Right renal pelvis (tissue), 4 donors: ENCODE data around the gene PRDX5. TPM values are rescaled to one million over a fixed set of nuclear protein-coding genes. Genes with fewer than 3 reads are reported as not detected.

Experiments used
- DNase-seq, 4 donors: peaks; one replicate each; pipeline ENCODE4 v3.0.0-alpha.2; 2013; ENCODE audit warnings: low read depth in 4 of 4, low spot score in 3 of 4, missing footprints in 1 of 4
- polyA plus RNA-seq, 4 donors: library from polyadenylated mRNA; unstranded; fragments of 120-200 nt; gene quantifications; one replicate each; pipeline ENCODE4 v1.2.1, GENCODE V29; 2013; ENCODE audit not compliant: insufficient read length in 4 of 4

PRDX5 gene
- polyA plus RNA-seq, 4 donors: 183 to 250 (median 192) TPM

DNA sequence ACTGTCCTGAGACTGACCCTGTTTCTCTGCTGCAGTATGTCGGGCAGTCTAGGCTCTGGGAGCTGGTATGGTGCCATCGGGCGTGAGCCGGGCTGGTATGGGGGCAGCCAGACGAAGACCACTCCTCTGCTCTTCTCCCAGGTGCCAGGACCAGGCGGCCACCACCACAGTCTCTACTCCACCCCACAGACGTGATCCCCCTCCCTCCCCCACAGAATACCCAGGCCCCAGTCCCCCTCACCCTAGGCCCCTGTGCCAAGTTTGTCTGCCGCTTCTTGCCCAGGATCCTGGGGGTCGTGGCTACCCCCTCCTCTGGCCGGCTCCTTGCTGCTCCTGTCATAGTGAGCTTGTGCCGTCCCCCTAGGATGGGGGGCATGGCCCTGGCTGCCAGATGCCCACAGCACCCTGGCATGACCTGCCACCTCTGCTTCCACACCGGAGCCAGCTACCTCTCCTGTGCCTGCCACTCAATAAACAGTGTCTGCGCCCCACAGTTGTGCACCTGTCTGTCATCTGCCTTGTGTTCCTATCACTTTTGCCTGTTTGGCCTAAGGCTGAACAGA lies 28.8 kb upstream of the PRDX5 start:
- no peak for DNase-seq

DNA sequence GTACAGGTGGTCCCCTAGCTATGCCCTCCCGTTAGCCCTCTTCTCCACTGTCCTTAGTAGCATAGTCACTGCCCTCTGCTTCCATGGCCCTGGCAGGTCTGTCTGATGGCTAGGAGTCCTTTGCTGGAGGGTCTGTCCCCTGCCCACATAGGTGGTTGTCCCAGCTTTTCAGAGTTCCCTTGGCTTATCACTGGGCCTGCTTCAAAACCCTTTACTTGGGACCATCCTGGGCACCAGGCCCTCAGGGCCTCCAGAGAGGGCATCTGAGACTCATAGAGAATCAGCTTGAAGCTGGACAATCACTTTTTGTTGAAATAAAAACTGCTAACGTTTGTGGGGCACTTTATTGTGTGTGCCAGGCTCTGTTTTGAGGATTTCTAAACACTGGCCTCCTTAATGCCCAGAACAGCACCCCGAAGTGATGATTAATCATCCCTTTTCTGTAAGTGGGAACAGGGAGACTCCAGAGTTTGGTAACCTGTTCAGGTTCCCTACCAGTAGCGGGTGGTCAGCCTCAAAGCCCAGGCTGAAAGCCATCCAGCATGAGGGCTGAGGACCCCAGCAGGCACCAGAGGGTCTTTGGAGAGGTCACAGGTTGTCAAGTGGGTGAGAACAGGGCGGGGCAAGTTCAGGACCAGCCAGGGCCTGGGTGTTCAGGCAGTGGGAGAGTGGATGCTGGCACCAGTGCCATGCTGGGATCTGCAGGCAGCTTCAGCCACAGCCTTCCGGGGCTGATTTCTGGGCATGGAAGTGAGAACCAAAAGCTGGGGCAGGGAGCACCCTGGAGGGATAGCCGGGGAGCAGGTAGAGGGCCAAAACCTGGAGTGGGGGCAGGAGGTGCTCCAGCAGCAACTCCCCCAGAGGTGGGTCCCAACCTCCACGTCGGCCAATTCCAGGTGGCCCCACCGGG lies 27.3 kb upstream of the PRDX5 start:
- no peak for DNase-seq

GRCh38 chr11:64291262-64291751 lies 26.6 kb upstream of the PRDX5 start, which contains the start of gene KCNK4:
TSS of gene KCNK4 (plus strand) at chr11:64291302. CDS start at chr11:64293019, 1,717 bp downstream.
- DNase-seq: no peak

DNA sequence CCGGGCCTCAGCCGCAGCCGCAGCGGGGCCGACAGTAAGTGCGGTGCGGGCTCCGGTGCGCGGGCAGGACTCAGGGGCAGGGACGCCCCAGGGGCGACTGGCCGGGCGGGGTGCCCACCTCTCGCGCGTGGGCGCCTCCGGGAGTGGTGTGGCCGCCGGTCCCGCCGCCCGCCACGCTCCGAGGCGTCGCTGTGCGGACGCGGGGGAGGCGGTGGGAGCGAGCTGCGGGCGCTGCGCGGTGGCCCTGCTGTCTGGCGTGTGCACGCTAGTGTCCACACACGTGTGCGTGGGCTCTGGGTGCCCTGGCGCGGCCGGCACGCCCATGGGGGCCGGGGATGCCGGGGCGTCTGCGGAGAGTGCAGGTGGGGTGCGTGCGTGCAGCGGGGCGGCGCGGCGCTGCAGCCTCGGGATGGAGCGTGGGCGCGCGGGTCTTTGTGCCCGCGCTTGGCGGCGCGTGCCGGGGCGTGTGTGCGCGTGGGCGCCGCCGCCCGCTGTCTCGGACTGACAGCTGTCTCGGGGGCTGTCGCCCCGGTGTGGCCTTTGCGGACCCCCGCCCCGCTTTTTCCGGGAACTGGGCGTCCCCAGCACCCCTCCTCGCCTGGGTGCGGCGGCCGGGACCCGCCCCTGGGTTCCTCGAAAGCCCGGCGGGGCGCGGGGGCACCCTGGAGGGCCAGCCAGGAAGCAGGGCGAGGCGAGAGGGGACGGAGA lies 26.0 kb upstream of the PRDX5 start:
- DNase-seq: no peak

GRCh38 chr11:64292460-64293254 lies 25.3 kb upstream of the PRDX5 start:
- no peak for DNase-seq

DNA sequence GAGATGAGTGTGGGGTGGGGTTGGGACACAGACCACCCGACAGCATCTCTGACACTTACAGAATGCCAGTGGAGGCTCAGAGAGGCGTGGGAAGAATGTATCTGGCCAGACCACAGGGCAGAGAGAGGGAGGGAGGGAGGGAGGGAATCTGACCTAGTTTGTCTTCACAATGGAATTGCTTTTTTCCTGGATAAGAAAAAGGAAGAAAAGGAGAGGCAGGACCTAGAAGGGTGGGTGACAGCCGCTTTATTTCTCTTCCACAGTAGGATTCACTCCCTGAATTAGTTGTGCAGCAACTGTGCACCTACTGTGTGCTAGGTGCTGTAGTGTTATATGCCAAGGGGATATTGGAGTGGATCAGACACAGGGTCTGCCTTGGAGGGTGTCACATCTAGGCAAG lies 23.1 kb upstream of the PRDX5 start:
- no peak for DNase-seq

GRCh38 chr11:64295760-64296159 lies 22.2 kb upstream of the PRDX5 start:
- DNase-seq: no peak

- no peak for DNase-seq
These were observed 21.7 kb upstream of the PRDX5 start for GRCh38 chr11:64296236-64296635.

DNA sequence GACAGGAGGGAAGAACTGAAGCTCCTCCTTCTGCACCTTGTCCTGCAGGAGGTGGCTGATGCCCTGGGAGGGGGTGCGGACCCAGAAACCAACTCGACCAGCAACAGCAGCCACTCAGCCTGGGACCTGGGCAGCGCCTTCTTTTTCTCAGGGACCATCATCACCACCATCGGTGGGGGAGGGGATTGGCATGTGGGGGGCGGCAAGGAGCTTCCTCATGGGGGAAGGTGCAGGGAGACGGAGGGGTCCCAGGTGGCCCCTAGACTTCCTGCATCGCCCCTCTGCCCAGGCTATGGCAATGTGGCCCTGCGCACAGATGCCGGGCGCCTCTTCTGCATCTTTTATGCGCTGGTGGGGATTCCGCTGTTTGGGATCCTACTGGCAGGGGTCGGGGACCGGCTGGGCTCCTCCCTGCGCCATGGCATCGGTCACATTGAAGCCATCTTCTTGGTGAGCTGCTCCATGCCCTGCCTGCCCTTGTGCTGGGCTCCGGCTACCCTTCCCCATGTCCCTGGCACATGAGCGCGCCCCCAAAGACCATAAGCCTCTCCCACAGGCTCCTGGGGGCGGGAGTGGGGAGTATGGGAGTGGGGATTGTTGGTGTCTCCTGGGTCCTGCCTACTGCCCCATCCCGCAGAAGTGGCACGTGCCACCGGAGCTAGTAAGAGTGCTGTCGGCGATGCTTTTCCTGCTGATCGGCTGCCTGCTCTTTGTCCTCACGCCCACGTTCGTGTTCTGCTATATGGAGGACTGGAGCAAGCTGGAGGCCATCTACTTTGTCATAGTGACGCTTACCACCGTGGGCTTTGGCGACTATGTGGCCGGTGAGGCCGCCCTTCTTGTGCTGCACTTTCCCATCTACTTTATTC lies 20.9 kb upstream of the PRDX5 start:
- DNase-seq: no peak

GRCh38 chr11:64297699-64298358 lies 20.1 kb upstream of the PRDX5 start:
- DNase-seq: no peak

GRCh38 chr11:64298966-64299846 lies 18.7 kb upstream of the PRDX5 start:
- DNase-seq: no peak

GRCh38 chr11:64299847-64300648 lies 17.9 kb upstream of the PRDX5 start, which contains the start of gene CATSPERZ:
TSS of gene CATSPERZ (plus strand) at chr11:64300358. CDS start at chr11:64300411, 53 bp downstream.
- DNase-seq: no peak

- no peak for DNase-seq
These were observed 14.6 kb upstream of the PRDX5 start for GRCh38 chr11:64303109-64304031.

GRCh38 chr11:64304032-64304315 lies 13.9 kb upstream of the PRDX5 start:
- DNase-seq: no peak

DNA sequence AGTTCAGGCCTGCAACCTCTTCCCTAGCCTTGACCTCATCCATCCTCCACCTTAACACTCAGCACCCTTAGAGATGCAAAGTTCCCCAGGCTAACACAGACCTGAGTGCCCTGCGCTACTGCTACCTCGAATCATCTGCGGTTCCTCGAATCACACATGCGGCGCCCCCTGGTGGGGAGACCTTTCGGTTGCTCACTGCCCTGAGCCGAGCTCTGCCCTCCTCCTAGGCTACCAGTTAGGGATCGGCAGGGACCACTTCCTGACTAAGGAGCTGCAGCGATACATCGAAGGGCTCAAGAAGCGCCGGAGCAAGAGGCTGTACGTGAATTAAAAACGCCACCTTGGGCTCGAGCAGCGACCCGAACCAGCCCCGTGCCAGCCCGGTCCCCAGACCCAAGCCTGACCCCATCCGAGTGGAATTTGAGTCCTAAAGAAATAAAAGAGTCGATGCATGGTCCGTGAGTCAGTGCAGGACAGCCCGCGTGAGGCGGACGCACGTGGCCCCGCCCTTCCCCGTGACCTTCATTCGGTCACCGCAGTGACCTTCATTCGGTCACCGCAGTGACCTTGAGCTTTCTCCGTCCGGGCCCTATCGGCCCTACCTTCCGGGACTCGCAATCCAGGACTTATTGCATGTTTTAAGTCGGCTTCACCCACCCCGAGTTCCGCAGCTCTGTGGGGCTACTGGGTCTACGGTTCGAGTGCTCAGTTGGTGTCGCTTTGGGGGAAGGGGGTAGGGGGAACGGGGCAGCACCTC lies 13.4 kb upstream of the PRDX5 start:
- DNase-seq: peak in 3 of 4 donors; percentile 77 to 81 (median 81)
